ENCODE results near the gene RNF217. TPM values are rescaled to one million over a fixed set of nuclear protein-coding genes. Genes with fewer than 3 reads are reported as not detected.

Gene RNF217
- total and polyA plus RNA-seq, 2 of the 13 experiments (the other 11 are each of a cell fraction or from before 2014, with no cell fraction given) = 2.2 to 2.4 TPM

DNA sequence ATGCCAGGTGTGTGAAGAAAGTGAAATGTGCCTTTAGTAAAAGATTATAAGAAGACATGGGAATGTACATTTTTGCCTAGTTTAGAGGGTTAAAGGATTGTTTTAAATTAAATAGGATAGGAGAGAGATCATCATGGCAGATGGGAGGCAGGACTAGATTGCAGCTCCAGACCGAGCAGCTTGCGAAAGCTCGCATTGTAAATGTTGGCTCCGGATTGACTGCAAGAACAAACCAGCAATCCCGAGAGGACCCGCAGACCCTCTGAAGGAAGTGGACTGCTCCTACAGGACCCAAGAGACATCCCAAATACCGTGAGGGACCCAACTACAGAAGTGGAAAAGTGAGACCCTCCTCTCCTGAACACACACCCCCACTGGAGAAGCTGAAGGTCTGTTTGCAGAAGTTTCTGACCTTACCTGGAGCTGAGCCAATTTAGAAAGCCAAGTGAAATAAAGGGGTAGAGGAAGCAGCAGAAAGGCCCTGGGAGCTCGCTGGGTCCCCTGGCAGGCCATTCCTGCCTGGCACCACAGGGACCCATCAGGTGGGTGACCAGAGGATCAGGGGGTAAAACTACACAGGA lies 161.3 kb downstream of the RNF217 start:
- FAIRE-seq (no peak), ATAC-seq (peak; percentile 52), DNase-seq (ENCODE audit: low spot score) (no peak)
- BruUV-seq (replicated peaks) = no TSS peak
- Histone ChIP-seq H3K4me2 (ENCODE audit: low read depth, low read length) (peak overlapping the region; percentile 29; the same call in 1 of the 2 replicates), H3K9ac (ENCODE audit: insufficient read depth, low read depth, low read length) (no peak overlapping the region), H3K36me3 (replicated peaks in 1 of 2; ENCODE audit: control insufficient read depth in 1 of 2, insufficient read depth in 2 of 2, low read length in 2 of 2) (no peaks in the 10 kb centered on the region), H3K27me3 (ENCODE audit: control insufficient read depth in 1 of 2, insufficient read depth in 2 of 2, low read length in 2 of 2) (peaks cover 0 to 3% of the 10 kb centered on the region in 2 experiments; a peak in 2 of 5 replicates), H2AFZ (ENCODE audit: low read length) (no peak overlapping the region), H4K20me1 (ENCODE audit: insufficient read depth, low read length) (no peaks in the 10 kb centered on the region), H3K79me2 (ENCODE audit: insufficient read depth, low read length) (no peaks in the 10 kb centered on the region), H3K9me3 (ENCODE audit: low read length) (no peaks in the 10 kb centered on the region), H3K4me1 (ENCODE audit: insufficient read depth, low read length) (peaks cover 10% of the 10 kb centered on the region; the same call in 1 of the 2 replicates), H3K4me3 (replicated peaks in 1 of 3; ENCODE audit: insufficient read depth in 1 of 3, low read depth in 2 of 3, low read length in 3 of 3) (no peak overlapping the region), H3K27ac (ENCODE audit: extremely low read length, insufficient read depth, low read length) (no peak overlapping the region)
- TF ChIP-seq BCL6 (CRISPR knock-in tag; IDR thresholded peaks at IDR 0.05) = no peak
- TF ChIP-seq, protein P1, sequence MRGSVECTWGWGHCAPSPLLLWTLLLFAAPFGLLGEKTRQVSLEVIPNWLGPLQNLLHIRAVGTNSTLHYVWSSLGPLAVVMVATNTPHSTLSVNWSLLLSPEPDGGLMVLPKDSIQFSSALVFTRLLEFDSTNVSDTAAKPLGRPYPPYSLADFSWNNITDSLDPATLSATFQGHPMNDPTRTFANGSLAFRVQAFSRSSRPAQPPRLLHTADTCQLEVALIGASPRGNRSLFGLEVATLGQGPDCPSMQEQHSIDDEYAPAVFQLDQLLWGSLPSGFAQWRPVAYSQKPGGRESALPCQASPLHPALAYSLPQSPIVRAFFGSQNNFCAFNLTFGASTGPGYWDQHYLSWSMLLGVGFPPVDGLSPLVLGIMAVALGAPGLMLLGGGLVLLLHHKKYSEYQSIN (CRISPR knock-in tag; IDR thresholded peaks at IDR 0.05; ENCODE audit: borderline replicate concordance) = no peak
- TF ChIP-seq, protein P2, sequence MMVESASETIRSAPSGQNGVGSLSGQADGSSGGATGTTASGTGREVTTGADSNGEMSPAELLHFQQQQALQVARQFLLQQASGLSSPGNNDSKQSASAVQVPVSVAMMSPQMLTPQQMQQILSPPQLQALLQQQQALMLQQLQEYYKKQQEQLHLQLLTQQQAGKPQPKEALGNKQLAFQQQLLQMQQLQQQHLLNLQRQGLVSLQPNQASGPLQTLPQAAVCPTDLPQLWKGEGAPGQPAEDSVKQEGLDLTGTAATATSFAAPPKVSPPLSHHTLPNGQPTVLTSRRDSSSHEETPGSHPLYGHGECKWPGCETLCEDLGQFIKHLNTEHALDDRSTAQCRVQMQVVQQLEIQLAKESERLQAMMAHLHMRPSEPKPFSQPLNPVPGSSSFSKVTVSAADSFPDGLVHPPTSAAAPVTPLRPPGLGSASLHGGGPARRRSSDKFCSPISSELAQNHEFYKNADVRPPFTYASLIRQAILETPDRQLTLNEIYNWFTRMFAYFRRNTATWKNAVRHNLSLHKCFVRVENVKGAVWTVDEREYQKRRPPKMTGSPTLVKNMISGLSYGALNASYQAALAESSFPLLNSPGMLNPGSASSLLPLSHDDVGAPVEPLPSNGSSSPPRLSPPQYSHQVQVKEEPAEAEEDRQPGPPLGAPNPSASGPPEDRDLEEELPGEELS (CRISPR knock-in tag; IDR thresholded peaks at IDR 0.05) = no peak
- no peak for TF ChIP-seq SIX1 (CRISPR knock-in tag; IDR thresholded peaks at IDR 0.05; ENCODE audit: borderline replicate concordance)
- TF ChIP-seq, protein P3, sequence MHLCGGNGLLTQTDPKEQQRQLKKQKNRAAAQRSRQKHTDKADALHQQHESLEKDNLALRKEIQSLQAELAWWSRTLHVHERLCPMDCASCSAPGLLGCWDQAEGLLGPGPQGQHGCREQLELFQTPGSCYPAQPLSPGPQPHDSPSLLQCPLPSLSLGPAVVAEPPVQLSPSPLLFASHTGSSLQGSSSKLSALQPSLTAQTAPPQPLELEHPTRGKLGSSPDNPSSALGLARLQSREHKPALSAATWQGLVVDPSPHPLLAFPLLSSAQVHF (CRISPR knock-in tag; IDR thresholded peaks at IDR 0.05) = no peak
- no peak for TF ChIP-seq ETV5 (CRISPR knock-in tag; IDR thresholded peaks at IDR 0.05; ENCODE audit: borderline replicate concordance)
- no peak for TF ChIP-seq HNRNPL (IDR thresholded peaks at IDR 0.05; ENCODE audit: low read depth, low read length)
- 28% methylated on average over 7 of the region's 8 CpGs for WGBS (ENCODE audit: low lambda C conversion rate)
- in situ Hi-C loops (cut with HindIII; ENCODE audit: extremely low pct_ligation_motif_present, low pct_unique_long_range_greater_than_20kb) = no loop called here
- POLR2A ChIA-PET = no interaction called here
- intact Hi-C loops (cut with micrococcal nuclease; ENCODE audit: unreplicated experiment) = no loop called here
- CTCF ChIA-PET (ENCODE audit: low intra/inter-chr PET ratio, low total read pairs) = no interaction called here

Data from HepG2 (cell line).